HepG2 (cell line): Measurements from ENCODE around the gene GNA12. TPM values are rescaled to one million over a fixed set of nuclear protein-coding genes. Genes with fewer than 3 reads are reported as not detected.

Experiments
- ATAC-seq: fragments of 200-7000 bp; cut with Tn5 transposase; 3 replicates; pipeline ENCODE4 v1.9.1; 2020; ENCODE audit warnings: mild to moderate bottlenecking, moderate library complexity
- BruUV-seq: library from RNA; stranded (reverse); fragments of 400-500 nt; replicated peaks from 2 replicates; lab custom pipeline; 2021; lab: Mats Ljungman, UMichigan
- CTCF ChIA-PET: fragments of 300-600 bp; formaldehyde crosslinking; extraction: SDS; loops from one replicate; lab custom pipeline; 2021; ENCODE audit warnings: low total read pairs, inconsistent platforms, low intra/inter-chr PET ratio; lab: Yijun Ruan, JAX
- POLR2A ChIA-PET: fragments of 350-600 bp; sonication (Branson Sonifier 250); formaldehyde crosslinking; loops from one replicate; lab custom pipeline; 2020; ENCODE audit warnings: antibody characterized with exemption, inconsistent platforms; lab: Yijun Ruan, JAX
- DNase-seq: peaks from one replicate; pipeline ENCODE4 v3.0.0-alpha.2; 2015; ENCODE audit warnings: low spot score
- FAIRE-seq: peaks from 3 replicates; lab custom pipeline; 2011; peaks lifted over from hg19 to GRCh38; lab: Jason Lieb, UNC
- H2AFZ ChIP-seq: one replicate; pipeline ENCODE4 v1.6.1; 2011; ENCODE audit warnings: low read length, inconsistent platforms
- H3K27ac ChIP-seq: fragments of 300-600 bp; 3 replicates; pipeline ENCODE4 v1.8.0; 2011; ENCODE audit warnings: mixed run types, mild to moderate bottlenecking, mixed read lengths, low read length, inconsistent platforms; ENCODE audit not compliant: insufficient read depth; ENCODE audit errors: extremely low read length
- H3K27me3 ChIP-seq, 2 experiments: fragments of 200-600 bp in 1 of 2; 2 replicates in 1 of 2; 3 replicates in 1 of 2; pipeline versions ENCODE4 v1.6.0 to v1.8.0; 2011; ENCODE audit warnings: low read length in 2 of 2, mild to moderate bottlenecking in 2 of 2, moderate library complexity in 2 of 2, inconsistent platforms in 1 of 2; ENCODE audit not compliant: insufficient read depth in 2 of 2, control insufficient read depth in 1 of 2
- H3K36me3 ChIP-seq, 2 experiments: fragments of 200-600 bp in 1 of 2; replicated peaks in 1 of 2; 2 replicates in 1 of 2; 3 replicates in 1 of 2; pipeline versions ENCODE4 v1.5.1 to v1.8.0; 2011; ENCODE audit warnings: low read length in 2 of 2, inconsistent platforms in 1 of 2; ENCODE audit not compliant: insufficient read depth in 2 of 2, control insufficient read depth in 1 of 2
- H3K4me1 ChIP-seq: 2 replicates; pipeline ENCODE4 v1.5.1; 2012; ENCODE audit warnings: low read length, inconsistent platforms; ENCODE audit not compliant: insufficient read depth
- H3K4me2 ChIP-seq: 2 replicates; pipeline ENCODE4 v1.6.0; 2011; ENCODE audit warnings: low read depth, low read length, inconsistent platforms
- H3K4me3 ChIP-seq, 3 experiments: fragments of 200-600 bp in 1 of 3; sonication (generic), shearing (Covaris generic) in 1 of 3; replicated peaks in 1 of 3; 2 replicates each; pipeline ENCODE4 v1.5.1; 2011 to 2016; ENCODE audit warnings: low read length in 3 of 3, inconsistent platforms in 2 of 3, low read depth in 2 of 3, mild to moderate bottlenecking in 2 of 3, control low read depth in 1 of 3, mixed read lengths in 1 of 3; ENCODE audit not compliant: insufficient read depth in 1 of 3
- H3K79me2 ChIP-seq: one replicate; pipeline ENCODE4 v1.6.1; 2011; ENCODE audit warnings: low read length, inconsistent platforms; ENCODE audit not compliant: insufficient read depth
- H3K9ac ChIP-seq: 2 replicates; pipeline ENCODE4 v1.6.0; 2011; ENCODE audit warnings: mild to moderate bottlenecking, low read depth, low read length, inconsistent platforms; ENCODE audit not compliant: insufficient read depth
- H3K9me3 ChIP-seq: 2 replicates; pipeline ENCODE4 v1.5.1; 2012; ENCODE audit warnings: mild to moderate bottlenecking, low read length
- H4K20me1 ChIP-seq: 2 replicates; pipeline ENCODE4 v1.6.0; 2011; ENCODE audit warnings: inconsistent platforms, mild to moderate bottlenecking, low read length, moderate library complexity; ENCODE audit not compliant: insufficient read depth
- CCDC6 ChIP-seq: sonication (generic); formaldehyde crosslinking; IDR thresholded peaks from 2 replicates; pipeline ENCODE4 v1.8.1; 2022; ENCODE audit warnings: mild to moderate bottlenecking, missing genetic modification reagents, moderate library complexity
- GLI4 ChIP-seq: sonication (generic); formaldehyde crosslinking; IDR thresholded peaks from 2 replicates; pipeline ENCODE4 v1.5.1; 2020; ENCODE audit warnings: missing genetic modification reagents, mild to moderate bottlenecking, moderate library complexity, borderline replicate concordance
- SAP130 ChIP-seq: IDR thresholded peaks from 2 replicates; pipeline ENCODE4 v1.6.1; 2016; ENCODE audit warnings: low read depth
- SOX5 ChIP-seq: IDR thresholded peaks from 2 replicates; pipeline ENCODE4 v1.6.1; 2016; ENCODE audit warnings: borderline replicate concordance
- WGBS: methylation state at CpG from one replicate; pipeline ENCODE4 v1.1.6; 2017; ENCODE audit warnings: low lambda C conversion rate; 5-methylcytosine and 5-hydroxymethylcytosine counted together
- in situ Hi-C: cut with HindIII; loops from 2 replicates; pipeline ENCODE4 v1.10.0; 2017; ENCODE audit warnings: low pct_unique_long_range_greater_than_20kb; ENCODE audit not compliant: extremely low pct_ligation_motif_present
- intact Hi-C: fragments of 100-400 bp; cut with micrococcal nuclease; formaldehyde crosslinking; loops from one replicate; pipeline ENCODE4 v1.10.0; 2022; ENCODE audit not compliant: unreplicated experiment
- polyA plus RNA-seq, 8 experiments: library from polyadenylated mRNA; depleted of rRNA in 3 of 8; stranded (reverse) in 7 of 8; unstranded in 1 of 8; fragments of >200 nt; fragmentation: Illumina TruSeq in 4 of 8; extraction: Trizol in 4 of 8; gene quantifications; 2 replicates each; pipeline versions ENCODE4 v1.2.1 to v1.2.3, GENCODE V29; 2011 to 2016; ENCODE audit warnings: low read depth in 4 of 8, missing spikeins in 1 of 8, mixed read lengths in 1 of 8; ENCODE audit not compliant: insufficient read depth in 1 of 8
- total RNA-seq, 5 experiments: library from RNA; depleted of rRNA; stranded (reverse); fragments of >200 nt; fragmentation: Illumina TruSeq; extraction: Trizol; gene quantifications; 2 replicates each; pipeline ENCODE4 v1.2.3, GENCODE V29; 2016; ENCODE audit warnings: low read depth in 1 of 5
- TF ChIP-seq, protein P1 (sequence below): fragments of 450-650 bp; IDR thresholded peaks from 2 replicates; pipeline ENCODE4 v1.6.1; 2016
- TF ChIP-seq, protein P2 (sequence below): sonication (generic); formaldehyde crosslinking; IDR thresholded peaks from 2 replicates; pipeline ENCODE4 v1.4.0; 2020; ENCODE audit warnings: mild to moderate bottlenecking, missing genetic modification reagents

GNA12 gene
- total and polyA plus RNA-seq, 2 of the 13 experiments (the other 11 are each of a cell fraction or from before 2014, with no cell fraction given): 16.2 to 50.9 TPM

DNA sequence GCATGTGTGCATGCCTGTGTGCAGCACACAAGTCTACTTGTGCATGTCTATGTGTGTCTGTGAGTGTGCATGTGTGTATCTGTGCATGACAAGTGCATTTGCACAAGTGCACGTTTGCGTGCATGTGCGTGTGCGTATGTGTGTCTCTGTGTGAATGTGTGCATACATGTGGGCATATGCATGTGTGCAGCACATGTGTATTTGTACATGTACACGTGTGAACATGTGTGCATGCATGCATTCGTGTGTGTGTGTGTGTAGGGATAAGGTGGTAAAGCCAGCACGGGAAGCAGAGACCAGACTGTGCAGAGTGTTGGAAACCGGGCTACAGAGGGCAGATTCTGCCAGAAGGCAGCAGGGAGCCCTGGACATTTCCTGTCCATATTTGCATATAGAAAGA, 35.9 kb upstream of the GNA12 start:
- H3K4me1 ChIP-seq: peaks cover 5% of the 10 kb centered on the region; the same call in 1 of the 2 replicates
- H3K9ac ChIP-seq: no peak overlapping the region
- no peaks in the 10 kb centered on the region for H3K79me2 ChIP-seq
- no peak overlapping the region for H3K4me3 ChIP-seq
- WGBS: 61% methylated on average over 8 of the region's 8 CpGs
- DNase-seq: no peak
- in situ Hi-C loops (loop anchor here (25.0 kb wide), 2 partner anchors 507 to 782 kb away; no protein-coding TSS in a partner anchor), intact Hi-C loops (no loop called here)
- ATAC-seq: no peak
- no peak for FAIRE-seq
- H3K36me3 ChIP-seq: no peaks in the 10 kb centered on the region
- CTCF ChIA-PET: no interaction called here
- H3K27ac ChIP-seq: no peak overlapping the region
- POLR2A ChIA-PET: no interaction called here
- H2AFZ ChIP-seq: no peak overlapping the region
- TF ChIP-seq, protein P1, sequence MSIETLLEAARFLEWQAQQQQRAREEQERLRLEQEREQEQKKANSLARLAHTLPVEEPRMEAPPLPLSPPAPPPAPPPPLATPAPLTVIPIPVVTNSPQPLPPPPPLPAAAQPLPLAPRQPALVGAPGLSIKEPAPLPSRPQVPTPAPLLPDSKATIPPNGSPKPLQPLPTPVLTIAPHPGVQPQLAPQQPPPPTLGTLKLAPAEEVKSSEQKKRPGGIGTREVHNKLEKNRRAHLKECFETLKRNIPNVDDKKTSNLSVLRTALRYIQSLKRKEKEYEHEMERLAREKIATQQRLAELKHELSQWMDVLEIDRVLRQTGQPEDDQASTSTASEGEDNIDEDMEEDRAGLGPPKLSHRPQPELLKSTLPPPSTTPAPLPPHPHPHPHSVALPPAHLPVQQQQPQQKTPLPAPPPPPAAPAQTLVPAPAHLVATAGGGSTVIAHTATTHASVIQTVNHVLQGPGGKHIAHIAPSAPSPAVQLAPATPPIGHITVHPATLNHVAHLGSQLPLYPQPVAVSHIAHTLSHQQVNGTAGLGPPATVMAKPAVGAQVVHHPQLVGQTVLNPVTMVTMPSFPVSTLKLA: peak; percentile 99
- no peak for TF ChIP-seq SOX5 (CRISPR knock-in tag)
- no peaks in the 10 kb centered on the region for H3K9me3 ChIP-seq
- BruUV-seq: no TSS peak
- H3K4me2 ChIP-seq: no peak overlapping the region
- no peaks in the 10 kb centered on the region for H4K20me1 ChIP-seq
- peaks cover 2 to 22% of the 10 kb centered on the region in 2 experiments; a peak in 3 of 5 replicates for H3K27me3 ChIP-seq

DNA sequence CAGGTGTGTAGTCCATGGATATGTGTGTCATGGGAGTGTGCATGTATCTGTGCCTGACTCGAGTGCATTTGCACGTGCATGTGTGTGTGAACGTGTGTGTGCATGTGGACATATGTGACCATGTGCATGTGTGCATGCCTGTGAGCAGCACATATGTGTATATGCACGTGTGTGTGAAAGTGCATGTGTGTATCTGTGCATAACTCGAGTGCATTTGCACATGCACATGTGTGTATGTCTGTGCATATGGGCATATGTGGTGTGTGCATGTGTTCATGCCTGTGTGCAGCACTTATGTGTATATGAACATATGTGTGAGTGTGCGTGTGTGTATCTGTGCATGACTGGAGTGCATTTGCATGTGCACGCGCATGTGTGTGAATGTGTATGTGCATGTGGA, 35.2 kb upstream of the GNA12 start:
- POLR2A ChIA-PET: no interaction called here
- BruUV-seq: no TSS peak
- TF ChIP-seq CCDC6 (no peak), SAP130 (no peak), GLI4 (CRISPR knock-in tag) (no peak)
- TF ChIP-seq, protein P1: peak; percentile 98
- TF ChIP-seq, protein P2, sequence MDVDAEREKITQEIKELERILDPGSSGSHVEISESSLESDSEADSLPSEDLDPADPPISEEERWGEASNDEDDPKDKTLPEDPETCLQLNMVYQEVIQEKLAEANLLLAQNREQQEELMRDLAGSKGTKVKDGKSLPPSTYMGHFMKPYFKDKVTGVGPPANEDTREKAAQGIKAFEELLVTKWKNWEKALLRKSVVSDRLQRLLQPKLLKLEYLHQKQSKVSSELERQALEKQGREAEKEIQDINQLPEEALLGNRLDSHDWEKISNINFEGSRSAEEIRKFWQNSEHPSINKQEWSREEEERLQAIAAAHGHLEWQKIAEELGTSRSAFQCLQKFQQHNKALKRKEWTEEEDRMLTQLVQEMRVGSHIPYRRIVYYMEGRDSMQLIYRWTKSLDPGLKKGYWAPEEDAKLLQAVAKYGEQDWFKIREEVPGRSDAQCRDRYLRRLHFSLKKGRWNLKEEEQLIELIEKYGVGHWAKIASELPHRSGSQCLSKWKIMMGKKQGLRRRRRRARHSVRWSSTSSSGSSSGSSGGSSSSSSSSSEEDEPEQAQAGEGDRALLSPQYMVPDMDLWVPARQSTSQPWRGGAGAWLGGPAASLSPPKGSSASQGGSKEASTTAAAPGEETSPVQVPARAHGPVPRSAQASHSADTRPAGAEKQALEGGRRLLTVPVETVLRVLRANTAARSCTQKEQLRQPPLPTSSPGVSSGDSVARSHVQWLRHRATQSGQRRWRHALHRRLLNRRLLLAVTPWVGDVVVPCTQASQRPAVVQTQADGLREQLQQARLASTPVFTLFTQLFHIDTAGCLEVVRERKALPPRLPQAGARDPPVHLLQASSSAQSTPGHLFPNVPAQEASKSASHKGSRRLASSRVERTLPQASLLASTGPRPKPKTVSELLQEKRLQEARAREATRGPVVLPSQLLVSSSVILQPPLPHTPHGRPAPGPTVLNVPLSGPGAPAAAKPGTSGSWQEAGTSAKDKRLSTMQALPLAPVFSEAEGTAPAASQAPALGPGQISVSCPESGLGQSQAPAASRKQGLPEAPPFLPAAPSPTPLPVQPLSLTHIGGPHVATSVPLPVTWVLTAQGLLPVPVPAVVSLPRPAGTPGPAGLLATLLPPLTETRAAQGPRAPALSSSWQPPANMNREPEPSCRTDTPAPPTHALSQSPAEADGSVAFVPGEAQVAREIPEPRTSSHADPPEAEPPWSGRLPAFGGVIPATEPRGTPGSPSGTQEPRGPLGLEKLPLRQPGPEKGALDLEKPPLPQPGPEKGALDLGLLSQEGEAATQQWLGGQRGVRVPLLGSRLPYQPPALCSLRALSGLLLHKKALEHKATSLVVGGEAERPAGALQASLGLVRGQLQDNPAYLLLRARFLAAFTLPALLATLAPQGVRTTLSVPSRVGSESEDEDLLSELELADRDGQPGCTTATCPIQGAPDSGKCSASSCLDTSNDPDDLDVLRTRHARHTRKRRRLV: no peak

More for the DNA sequence above, 35.2 kb upstream of the GNA12 start:
- DNase-seq: no peak
- Histone ChIP-seq H4K20me1 (no peaks in the 10 kb centered on the region), H2AFZ (no peak overlapping the region), H3K9ac (no peak overlapping the region), H3K27ac (no peak overlapping the region), H3K4me2 (no peak overlapping the region), H3K79me2 (no peaks in the 10 kb centered on the region), H3K27me3 (peaks cover 2 to 22% of the 10 kb centered on the region in 2 experiments; a peak in 3 of 5 replicates), H3K9me3 (no peaks in the 10 kb centered on the region), H3K36me3 (no peaks in the 10 kb centered on the region), H3K4me3 (no peak overlapping the region), H3K4me1 (peaks cover 5% of the 10 kb centered on the region; the same call in 1 of the 2 replicates)
- no peak for ATAC-seq
- 93% methylated on average over 5 of the region's 8 CpGs for WGBS
- FAIRE-seq: no peak
- in situ Hi-C loops: loop anchor here (25.0 kb wide), 2 partner anchors 508 to 783 kb away; no protein-coding TSS in a partner anchor
- CTCF ChIA-PET: no interaction called here
- intact Hi-C loops: no loop called here
